Stomach (tissue), 4 donors: ENCODE measurements around the gene TEAD2.

Source experiments
- CTCF ChIP-seq, 7 experiments: fragments of 450-650 bp in 4 of 7; fragments of 200-600 bp in 3 of 7; sonication (generic) in 3 of 7; IDR thresholded peaks; one replicate each; pipeline ENCODE4 v1.5.1; 2016 to 2019; ENCODE audit warnings: antibody characterized with exemption in 7 of 7, control low read depth in 2 of 7, mild to moderate bottlenecking in 1 of 7
- POLR2A ChIP-seq, 4 donors: fragments of 450-650 bp; IDR thresholded peaks; one replicate each; pipeline ENCODE4 v1.6.1; 2016; ENCODE audit warnings: antibody characterized with exemption in 4 of 4, control low read depth in 2 of 4, mild to moderate bottlenecking in 1 of 4, moderate library complexity in 1 of 4

DNA sequence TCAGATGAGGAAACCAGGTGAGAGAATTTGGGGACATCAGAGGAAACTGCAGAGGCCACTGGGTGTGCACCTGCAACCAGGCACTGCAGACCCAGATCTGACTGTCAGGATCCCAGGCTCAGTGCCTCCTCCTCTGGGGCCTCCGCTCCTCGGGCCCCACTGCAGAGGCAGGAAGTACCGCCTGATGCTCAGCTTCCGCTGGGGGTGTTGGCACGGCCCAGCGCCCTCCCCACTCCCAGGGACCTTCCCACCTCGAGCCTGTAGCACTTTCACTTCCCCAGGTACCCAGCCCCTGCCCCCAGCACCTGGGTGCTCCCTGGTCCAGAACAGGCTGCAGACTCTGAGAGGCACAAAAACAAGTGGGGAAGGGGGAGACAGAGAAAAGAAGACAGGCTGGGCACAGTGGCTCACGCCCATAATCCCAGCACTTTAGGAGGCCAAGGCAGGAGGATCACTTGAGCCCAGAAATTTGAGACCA, 28.4 kb downstream of the TEAD2 start:
- TF ChIP-seq CTCF (IDR thresholded peaks at IDR 0.05) (no peak), POLR2A (IDR thresholded peaks at IDR 0.05) (no peak)
